HepG2 (cell line): ENCODE data around the gene TNXB. TPM values are rescaled to one million over a fixed set of nuclear protein-coding genes. Genes with fewer than 3 reads are reported as not detected.

Source experiments
- FOXO1 ChIP-seq: sonication (generic); formaldehyde crosslinking; IDR thresholded peaks from 2 replicates; pipeline ENCODE4 v1.4.0; 2020; ENCODE audit warnings: missing genetic modification reagents
- GATAD2A ChIP-seq: IDR thresholded peaks from 2 replicates; pipeline ENCODE4 v1.6.1; 2016
- IRF9 ChIP-seq: sonication (generic); formaldehyde crosslinking; IDR thresholded peaks from 2 replicates; pipeline ENCODE4 v1.8.0; 2022; ENCODE audit warnings: missing genetic modification reagents, mild to moderate bottlenecking, borderline replicate concordance
- PITX1 ChIP-seq: sonication (generic); formaldehyde crosslinking; IDR thresholded peaks from 2 replicates; pipeline ENCODE4 v1.5.1; 2020; ENCODE audit warnings: mild to moderate bottlenecking, missing genetic modification reagents
- PREB ChIP-seq: sonication (generic); formaldehyde crosslinking; IDR thresholded peaks from 2 replicates; pipeline ENCODE4 v1.4.0; 2020; ENCODE audit warnings: missing genetic modification reagents
- RFX5 ChIP-seq: IDR thresholded peaks from 2 replicates; pipeline ENCODE4 v1.6.1; 2011; ENCODE audit warnings: low read depth, low read length, improper control_type of control experiment
- SKIL ChIP-seq: sonication (generic); formaldehyde crosslinking; IDR thresholded peaks from 2 replicates; pipeline ENCODE4 v1.8.0; 2022; ENCODE audit warnings: missing genetic modification reagents, mild to moderate bottlenecking, moderate library complexity, borderline replicate concordance
- SMAD3 ChIP-seq: sonication (generic); formaldehyde crosslinking; IDR thresholded peaks from 2 replicates; pipeline ENCODE4 v1.4.0; 2020; ENCODE audit warnings: missing genetic modification reagents
- UBTF ChIP-seq: sonication (generic); formaldehyde crosslinking; IDR thresholded peaks from 2 replicates; pipeline ENCODE4 v1.4.0; 2020; ENCODE audit warnings: mild to moderate bottlenecking, missing genetic modification reagents
- YEATS2 ChIP-seq: sonication (generic); formaldehyde crosslinking; IDR thresholded peaks from 2 replicates; pipeline ENCODE4 v1.4.0; 2020; ENCODE audit warnings: missing genetic modification reagents, borderline replicate concordance
- ZBTB2 ChIP-seq: sonication (generic); formaldehyde crosslinking; IDR thresholded peaks from 2 replicates; pipeline ENCODE4 v1.8.0; 2022; ENCODE audit warnings: low read depth, missing genetic modification reagents
- ZBTB4 ChIP-seq: sonication (generic); formaldehyde crosslinking; IDR thresholded peaks from 2 replicates; pipeline ENCODE4 v1.4.0; 2020; ENCODE audit warnings: missing genetic modification reagents, mild to moderate bottlenecking, borderline replicate concordance
- ZNF3 ChIP-seq: IDR thresholded peaks from 2 replicates; pipeline ENCODE4 v1.7.0; 2017; ENCODE audit warnings: inconsistent platforms
- ZNF33B ChIP-seq: sonication (generic); formaldehyde crosslinking; IDR thresholded peaks from 2 replicates; pipeline ENCODE4 v1.5.1; 2020; ENCODE audit warnings: mild to moderate bottlenecking, missing genetic modification reagents
- ZNF44 ChIP-seq: sonication (generic); formaldehyde crosslinking; IDR thresholded peaks from 2 replicates; pipeline ENCODE4 v1.5.1; 2020; ENCODE audit warnings: mild to moderate bottlenecking, missing genetic modification reagents
- ZNF557 ChIP-seq: sonication (generic); formaldehyde crosslinking; IDR thresholded peaks from 2 replicates; pipeline ENCODE4 v1.4.0; 2020; ENCODE audit warnings: missing genetic modification reagents
- ZNF773 ChIP-seq: sonication (generic); formaldehyde crosslinking; IDR thresholded peaks from 2 replicates; pipeline ENCODE4 v1.4.0; 2020; ENCODE audit warnings: missing genetic modification reagents, borderline replicate concordance
- polyA plus RNA-seq, 8 experiments: library from polyadenylated mRNA; depleted of rRNA in 3 of 8; stranded (reverse) in 7 of 8; unstranded in 1 of 8; fragments of >200 nt; fragmentation: Illumina TruSeq in 4 of 8; extraction: Trizol in 4 of 8; gene quantifications; 2 replicates each; pipeline versions ENCODE4 v1.2.1 to v1.2.3, GENCODE V29; 2011 to 2016; ENCODE audit warnings: low read depth in 4 of 8, missing spikeins in 1 of 8, mixed read lengths in 1 of 8; ENCODE audit not compliant: insufficient read depth in 1 of 8
- total RNA-seq, 5 experiments: library from RNA; depleted of rRNA; stranded (reverse); fragments of >200 nt; fragmentation: Illumina TruSeq; extraction: Trizol; gene quantifications; 2 replicates each; pipeline ENCODE4 v1.2.3, GENCODE V29; 2016; ENCODE audit warnings: low read depth in 1 of 5

Gene TNXB
- total and polyA plus RNA-seq, 2 of the 13 experiments (the other 11 are each of a cell fraction or from before 2014, with no cell fraction given): 1.6 to 2.7 TPM

- TF ChIP-seq IRF9 (CRISPR knock-in tag): peak; percentile 57; the same call in 1 of the 2 replicates
- TF ChIP-seq RFX5: peak; percentile 10; the same call in 1 of the 2 replicates
- peak; percentile 20; the same call in 1 of the 2 replicates for TF ChIP-seq SMAD3 (CRISPR knock-in tag)
- TF ChIP-seq SKIL (CRISPR knock-in tag): peak; percentile 57; the same call in 1 of the 2 replicates
- peak; percentile 80 for TF ChIP-seq UBTF (CRISPR knock-in tag)
- TF ChIP-seq ZNF33B: peak; percentile 43; the same call in 1 of the 2 replicates
- TF ChIP-seq ZNF3 (CRISPR knock-in tag): no peak
- TF ChIP-seq FOXO1 (CRISPR knock-in tag): peak; percentile 10; the same call in 1 of the 2 replicates
- TF ChIP-seq ZNF557 (CRISPR knock-in tag): no peak
- no peak; the same call in 1 of the 2 replicates for TF ChIP-seq ZBTB4 (CRISPR knock-in tag)
- TF ChIP-seq GATAD2A (CRISPR knock-in tag): peak; percentile 73
- TF ChIP-seq ZBTB2 (CRISPR knock-in tag): peak; percentile 34; the same call in 1 of the 2 replicates
- TF ChIP-seq YEATS2 (CRISPR knock-in tag): peak; percentile 10; the same call in 1 of the 2 replicates
- no peak for TF ChIP-seq PREB (CRISPR knock-in tag)
- TF ChIP-seq PITX1 (CRISPR knock-in tag): no peak; the same call in 1 of the 2 replicates
- TF ChIP-seq ZNF773 (CRISPR knock-in tag): no peak
- TF ChIP-seq ZNF44: 0 out of 2 replicates have a peak, but pooled peaks have one; percentile 36
Observed at GRCh38 chr6:32154514-32155161, 45.5 kb upstream of the TNXB start (continued).
